ENCODE results near the gene IL1RAPL1.

DNA sequence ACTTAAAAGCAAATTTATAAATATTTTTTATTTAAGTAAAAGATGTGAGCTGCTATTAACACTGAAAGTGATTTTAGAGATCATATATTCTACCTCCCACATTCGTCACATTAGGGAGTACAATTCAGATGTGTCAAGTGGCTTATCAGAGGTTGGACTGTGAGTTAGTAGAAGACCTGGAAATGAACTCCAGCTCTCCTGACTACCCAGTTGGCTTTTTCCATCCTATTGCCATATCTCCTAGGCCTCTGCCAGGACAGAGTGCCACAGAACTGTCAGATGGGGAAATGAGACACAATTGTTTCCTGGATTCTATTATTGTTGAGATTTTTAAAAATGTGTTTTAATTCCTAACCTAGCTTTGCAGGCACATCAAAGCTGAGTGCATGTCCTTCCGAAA, 994.0 kb downstream of the IL1RAPL1 start:
- TF ChIP-seq, protein P1, sequence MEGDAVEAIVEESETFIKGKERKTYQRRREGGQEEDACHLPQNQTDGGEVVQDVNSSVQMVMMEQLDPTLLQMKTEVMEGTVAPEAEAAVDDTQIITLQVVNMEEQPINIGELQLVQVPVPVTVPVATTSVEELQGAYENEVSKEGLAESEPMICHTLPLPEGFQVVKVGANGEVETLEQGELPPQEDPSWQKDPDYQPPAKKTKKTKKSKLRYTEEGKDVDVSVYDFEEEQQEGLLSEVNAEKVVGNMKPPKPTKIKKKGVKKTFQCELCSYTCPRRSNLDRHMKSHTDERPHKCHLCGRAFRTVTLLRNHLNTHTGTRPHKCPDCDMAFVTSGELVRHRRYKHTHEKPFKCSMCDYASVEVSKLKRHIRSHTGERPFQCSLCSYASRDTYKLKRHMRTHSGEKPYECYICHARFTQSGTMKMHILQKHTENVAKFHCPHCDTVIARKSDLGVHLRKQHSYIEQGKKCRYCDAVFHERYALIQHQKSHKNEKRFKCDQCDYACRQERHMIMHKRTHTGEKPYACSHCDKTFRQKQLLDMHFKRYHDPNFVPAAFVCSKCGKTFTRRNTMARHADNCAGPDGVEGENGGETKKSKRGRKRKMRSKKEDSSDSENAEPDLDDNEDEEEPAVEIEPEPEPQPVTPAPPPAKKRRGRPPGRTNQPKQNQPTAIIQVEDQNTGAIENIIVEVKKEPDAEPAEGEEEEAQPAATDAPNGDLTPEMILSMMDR (conservative IDR thresholded peaks at IDR 0.05; ENCODE audit: low read length): no peak
- no peak for TF ChIP-seq EZH2phosphoT487 (IDR thresholded peaks at IDR 0.05; ENCODE audit: borderline replicate concordance)
